ENCODE results near the gene RTN4RL1.

Gene RTN4RL1

GRCh38 chr17:2025220-2025621 lies at the start of gene RTN4RL1:
Gene RTN4RL1 (minus strand): TSS chr17:2025334. CDS start chr17:2024865, 469 bp downstream.
- DNase-seq (ENCODE audit: low read depth), result no peak

DNA sequence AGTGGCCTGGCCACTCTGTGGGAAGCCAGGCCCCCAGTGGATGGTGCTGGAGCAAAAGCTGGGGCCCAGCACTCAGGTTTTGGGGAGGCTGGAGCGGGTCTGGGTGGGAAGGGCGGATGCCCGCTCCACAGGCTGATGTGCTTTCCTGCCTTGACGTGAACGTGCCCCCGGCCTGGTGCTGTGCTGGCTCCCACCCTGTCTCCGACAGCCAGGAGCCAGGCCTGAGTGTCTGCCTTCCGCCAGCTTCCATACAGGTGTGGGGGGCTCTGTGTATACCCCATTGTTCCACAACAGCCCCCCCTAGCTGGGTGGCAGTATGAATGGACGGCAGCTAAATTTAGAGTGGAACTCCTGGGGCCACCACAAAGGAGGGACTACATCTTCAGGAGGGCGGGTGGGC lies 49.8 kb upstream of the RTN4RL1 start:
- DNase-seq (ENCODE audit: low read depth), result no peak

- no peak for DNase-seq (ENCODE audit: low read depth)
Observed at GRCh38 chr17:2071455-2072281, 46.5 kb upstream of the RTN4RL1 start.

DNA sequence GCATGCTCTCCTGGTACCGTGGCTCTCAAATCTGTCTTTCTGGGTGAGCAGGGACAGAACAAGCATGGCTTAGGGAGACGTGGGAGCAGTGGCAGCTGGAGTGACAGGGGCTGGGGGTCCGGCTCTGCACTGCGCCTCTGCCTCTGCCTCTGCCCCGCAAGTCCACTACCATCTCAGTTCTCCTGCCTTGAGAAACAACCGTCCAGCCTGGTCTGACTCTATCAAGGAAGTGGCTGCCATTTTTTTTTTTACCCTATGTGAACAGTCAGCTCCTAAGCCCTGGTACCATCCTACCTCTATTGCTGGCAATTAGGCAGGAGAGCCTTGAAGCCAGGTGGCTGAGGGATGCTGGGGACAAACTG lies 45.9 kb upstream of the RTN4RL1 start:
- DNase-seq (ENCODE audit: low read depth), result no peak

DNA sequence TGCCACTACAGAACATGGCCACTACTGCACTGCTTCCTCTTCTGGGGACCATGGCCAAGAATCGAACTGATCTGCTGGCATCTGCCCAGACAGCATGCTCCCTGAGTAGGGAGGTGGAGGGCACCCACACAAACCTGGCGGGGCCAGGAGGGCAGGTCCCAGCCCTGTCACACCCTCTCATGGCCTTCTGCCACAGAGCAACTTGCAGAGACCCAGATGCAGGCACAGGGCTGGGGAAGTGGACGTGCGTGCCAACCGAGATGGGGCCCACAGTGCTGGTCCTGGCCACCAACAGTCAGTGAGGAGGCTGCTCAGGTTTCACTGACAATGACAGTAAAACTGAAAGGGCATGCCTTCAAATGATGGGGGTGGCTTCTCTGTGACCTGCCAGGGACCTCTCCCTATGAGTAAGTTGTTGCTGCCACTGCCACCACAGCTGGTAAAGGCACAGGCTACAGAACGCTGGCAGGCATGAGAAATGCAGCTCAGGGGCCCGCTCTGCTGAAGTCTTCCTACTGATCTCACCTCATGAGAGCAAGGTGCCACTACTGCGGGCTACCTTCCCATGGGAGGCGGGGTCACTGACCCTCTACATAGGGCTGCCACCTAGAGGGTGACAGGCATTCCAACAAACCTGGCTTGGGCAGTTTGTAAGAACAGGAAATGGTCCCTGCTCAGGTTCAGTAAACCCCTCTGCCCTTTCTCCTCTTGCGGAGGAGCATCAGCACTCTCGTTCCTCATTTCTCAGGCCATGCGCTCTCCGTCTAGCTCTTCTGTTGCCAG lies 45.3 kb upstream of the RTN4RL1 start:
- no peak for DNase-seq (ENCODE audit: low read depth)

- DNase-seq (ENCODE audit: low read depth), result no peak
Observed at GRCh38 chr17:2068519-2069051, 43.5 kb upstream of the RTN4RL1 start.

DNA sequence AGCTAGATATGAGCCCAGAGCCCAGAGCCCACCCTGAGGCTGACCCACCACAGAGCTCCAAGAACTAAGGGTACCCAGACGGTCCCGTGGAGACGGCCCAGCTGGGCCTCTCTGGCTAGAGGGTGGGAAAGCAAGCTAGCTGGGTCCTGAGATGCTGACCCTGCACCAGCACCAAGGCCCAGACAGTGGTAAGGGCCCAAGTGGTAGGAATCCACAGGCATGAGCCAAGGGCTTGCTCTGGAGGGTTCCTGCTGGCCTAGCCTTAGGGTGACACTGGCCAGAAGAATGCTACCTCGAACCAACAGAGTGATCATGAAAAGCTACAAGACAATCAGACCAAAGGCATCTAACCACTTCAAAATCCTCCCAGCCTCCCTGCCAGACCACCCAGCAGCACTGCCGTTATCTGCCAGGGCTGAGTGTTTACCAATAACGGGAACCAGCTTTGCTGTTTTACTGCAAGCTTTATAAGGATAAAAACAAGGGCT lies 42.9 kb upstream of the RTN4RL1 start:
- no peak for DNase-seq (ENCODE audit: low read depth)

DNA sequence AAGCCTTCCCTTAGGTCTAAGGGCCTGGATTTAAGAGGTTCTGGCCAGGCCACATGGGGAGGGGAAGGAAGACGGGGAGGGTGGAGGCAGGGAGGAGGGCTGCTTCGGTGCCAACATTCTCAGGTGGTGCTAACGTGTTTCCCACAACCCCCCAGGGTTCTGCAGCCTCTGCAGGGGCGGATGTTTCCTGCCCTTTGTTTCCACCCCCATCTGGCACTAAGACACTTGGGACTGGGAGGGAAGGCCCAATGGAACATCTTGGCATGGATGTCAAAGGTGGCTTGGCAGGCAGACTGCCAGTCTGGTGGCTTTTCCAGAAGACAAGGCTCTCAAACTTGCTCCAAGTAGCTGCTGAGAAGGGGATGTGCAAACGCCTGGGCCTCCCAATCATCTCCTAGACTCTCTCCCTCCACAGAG lies 42.5 kb upstream of the RTN4RL1 start:
- DNase-seq (ENCODE audit: low read depth), result no peak

DNA sequence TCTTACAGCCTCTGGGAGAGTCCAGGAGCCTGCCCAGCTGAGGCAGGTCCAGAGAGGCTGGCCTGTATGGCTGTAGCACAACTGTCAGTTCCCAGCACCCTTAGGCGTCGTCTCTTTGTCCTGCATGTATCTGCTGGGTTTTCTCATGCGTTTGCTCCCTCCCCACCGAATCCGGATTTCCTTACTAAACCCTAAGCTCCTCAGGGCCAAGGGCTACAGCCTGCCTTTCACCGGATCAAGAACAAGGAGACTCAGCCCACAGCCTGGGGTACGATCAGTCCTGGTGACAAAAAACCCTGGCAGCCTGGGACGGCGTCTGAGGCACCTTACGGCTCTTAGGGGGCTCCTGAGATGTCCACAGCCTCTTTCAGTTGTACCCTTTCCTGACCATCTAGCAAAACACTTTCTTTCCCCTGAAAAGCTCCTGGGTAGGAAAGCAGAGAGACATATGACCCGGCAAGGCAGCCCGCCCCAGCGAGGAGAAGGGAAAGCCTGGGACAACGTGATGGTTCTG lies 42.0 kb upstream of the RTN4RL1 start:
- no peak for DNase-seq (ENCODE audit: low read depth)

- no peak for DNase-seq (ENCODE audit: low read depth)
Observed at GRCh38 chr17:2065949-2066400, 40.8 kb upstream of the RTN4RL1 start.

DNA sequence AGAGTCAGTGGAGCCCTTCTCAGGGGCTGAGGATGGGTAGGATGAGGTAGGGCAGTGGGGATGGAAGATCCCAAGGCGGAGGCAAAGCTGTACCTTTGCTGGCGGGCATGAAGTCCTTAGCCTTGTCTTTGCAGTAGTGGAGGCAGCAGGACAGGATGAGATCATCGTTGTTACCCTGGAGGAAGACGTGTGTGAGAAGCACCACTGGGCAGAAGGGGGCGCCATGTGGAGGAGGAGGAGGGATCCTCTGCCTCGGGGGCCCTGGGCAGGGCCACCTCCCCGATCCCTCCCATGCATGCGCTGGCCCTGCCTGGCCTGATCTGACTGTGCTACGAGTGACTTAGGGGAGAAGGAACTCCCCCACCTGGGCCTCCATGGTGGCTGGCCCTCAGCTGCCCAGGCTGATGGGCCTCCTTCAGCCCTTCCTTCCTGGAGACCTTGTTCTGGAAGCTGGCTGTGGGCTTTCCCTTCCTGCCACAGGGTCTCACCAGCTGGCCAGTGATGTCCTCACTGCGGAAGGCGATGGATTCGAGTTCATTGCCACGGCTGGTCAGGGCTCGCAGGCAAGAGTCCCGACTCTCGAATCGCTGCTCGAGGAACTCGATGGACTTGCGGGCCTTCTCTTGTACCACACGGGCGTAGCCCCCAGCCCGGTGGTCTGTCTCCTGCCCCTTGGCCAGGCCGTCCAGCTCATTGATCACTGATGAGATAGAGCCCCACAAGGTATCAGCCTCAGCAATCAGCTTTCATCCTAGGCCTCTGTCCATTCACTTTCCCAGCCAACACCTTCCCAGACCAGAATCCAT lies 40.0 kb upstream of the RTN4RL1 start:
- DNase-seq (ENCODE audit: low read depth), result no peak

DNA sequence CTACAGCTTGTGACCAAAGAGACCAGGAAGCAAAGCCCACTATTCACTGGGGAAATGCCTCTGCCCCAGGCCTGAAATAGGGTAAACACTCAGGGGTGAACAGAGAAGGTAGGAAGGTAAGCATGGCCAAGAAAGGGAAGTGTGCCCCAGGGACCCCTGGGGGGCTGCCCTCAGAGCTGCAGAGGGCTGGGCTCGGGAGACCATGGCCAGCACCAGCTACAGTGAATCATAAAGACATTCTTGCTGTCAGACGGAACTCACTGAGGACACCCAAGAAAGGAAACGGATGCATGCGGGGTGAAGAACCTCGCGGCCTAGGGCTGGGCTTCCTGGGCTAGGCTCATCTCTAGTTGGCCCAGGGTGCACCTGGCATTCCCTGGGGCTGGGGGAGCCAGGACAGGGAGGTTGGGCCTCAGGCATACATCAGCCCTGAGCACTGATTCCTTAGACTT lies 39.4 kb upstream of the RTN4RL1 start:
- no peak for DNase-seq (ENCODE audit: low read depth)

DNA sequence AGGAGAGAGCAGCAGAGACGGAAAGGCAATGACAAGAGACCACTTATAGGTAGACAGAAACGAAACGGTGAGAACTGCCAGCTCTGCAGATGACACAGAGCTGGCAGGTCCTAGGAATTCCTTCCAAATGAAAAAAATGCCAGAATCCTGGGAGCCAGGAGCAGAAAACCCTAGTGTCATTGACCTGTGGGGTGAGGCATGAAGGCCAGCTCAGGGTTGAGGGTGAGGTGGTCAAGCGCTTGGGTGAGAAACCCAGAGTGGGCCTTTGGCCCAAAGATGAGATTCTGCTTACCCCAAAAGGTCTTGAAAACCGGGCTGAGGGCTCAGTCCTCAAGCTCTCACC lies 39.0 kb upstream of the RTN4RL1 start:
- no peak for DNase-seq (ENCODE audit: low read depth)

GRCh38 chr17:2063261-2064146 lies 38.4 kb upstream of the RTN4RL1 start:
- DNase-seq (ENCODE audit: low read depth), result no peak

DNA sequence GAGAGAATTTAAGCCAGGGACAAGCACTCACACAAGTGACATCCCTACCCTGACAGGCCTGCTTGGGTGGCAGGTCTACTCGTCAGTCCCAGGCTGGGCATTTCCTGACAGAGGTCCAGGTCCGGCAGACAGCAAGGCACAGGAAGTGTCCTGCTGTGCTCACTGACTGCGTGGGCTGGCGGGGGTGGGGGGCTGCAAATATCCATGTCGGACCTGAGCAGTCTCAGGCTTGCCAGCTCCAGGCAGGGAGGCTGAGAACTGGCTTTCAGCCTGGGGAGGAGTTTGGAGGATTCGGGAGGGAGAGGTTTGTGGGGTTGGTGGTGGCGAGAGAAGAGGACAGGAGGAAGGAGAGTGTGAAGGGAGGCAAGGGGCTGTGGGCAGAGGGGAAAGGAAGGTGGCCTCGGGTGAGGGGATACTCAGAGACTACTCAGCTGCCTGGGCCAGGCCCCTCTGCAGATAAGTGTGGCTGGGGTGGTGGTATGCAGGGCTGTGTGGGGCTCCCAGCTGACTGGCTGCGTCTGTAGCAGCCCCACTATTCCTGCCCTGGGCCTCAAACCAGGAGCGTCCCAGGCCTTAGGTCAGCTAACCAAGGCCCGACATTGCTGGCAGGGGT lies 37.5 kb upstream of the RTN4RL1 start:
- no peak for DNase-seq (ENCODE audit: low read depth)

DNA sequence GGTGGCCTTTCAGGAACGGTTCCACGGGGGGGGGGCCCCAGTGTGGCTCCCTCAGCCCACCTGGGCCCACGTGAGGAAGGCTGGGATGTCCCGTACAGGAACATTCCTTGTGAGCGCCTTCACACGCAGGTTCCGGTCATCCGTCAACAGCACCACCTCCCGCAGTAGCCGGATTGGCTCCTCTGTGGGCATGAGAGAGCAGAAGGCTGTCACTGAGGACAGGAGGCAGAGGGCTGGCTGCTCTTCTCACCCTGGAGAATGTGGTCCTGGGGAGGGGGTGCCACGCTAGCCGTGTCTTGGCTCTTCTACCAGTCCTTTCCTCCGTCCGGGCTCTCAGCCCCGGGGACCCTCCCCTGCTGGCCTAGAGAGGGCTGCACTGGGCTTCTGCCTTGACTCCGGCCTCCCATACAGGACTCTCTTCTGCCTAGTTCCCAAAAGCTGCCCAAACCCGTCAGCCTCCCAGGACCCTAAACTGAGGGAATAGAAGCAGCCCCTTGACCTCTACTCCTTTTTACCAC lies 36.4 kb upstream of the RTN4RL1 start:
- DNase-seq (ENCODE audit: low read depth), result no peak

DNA sequence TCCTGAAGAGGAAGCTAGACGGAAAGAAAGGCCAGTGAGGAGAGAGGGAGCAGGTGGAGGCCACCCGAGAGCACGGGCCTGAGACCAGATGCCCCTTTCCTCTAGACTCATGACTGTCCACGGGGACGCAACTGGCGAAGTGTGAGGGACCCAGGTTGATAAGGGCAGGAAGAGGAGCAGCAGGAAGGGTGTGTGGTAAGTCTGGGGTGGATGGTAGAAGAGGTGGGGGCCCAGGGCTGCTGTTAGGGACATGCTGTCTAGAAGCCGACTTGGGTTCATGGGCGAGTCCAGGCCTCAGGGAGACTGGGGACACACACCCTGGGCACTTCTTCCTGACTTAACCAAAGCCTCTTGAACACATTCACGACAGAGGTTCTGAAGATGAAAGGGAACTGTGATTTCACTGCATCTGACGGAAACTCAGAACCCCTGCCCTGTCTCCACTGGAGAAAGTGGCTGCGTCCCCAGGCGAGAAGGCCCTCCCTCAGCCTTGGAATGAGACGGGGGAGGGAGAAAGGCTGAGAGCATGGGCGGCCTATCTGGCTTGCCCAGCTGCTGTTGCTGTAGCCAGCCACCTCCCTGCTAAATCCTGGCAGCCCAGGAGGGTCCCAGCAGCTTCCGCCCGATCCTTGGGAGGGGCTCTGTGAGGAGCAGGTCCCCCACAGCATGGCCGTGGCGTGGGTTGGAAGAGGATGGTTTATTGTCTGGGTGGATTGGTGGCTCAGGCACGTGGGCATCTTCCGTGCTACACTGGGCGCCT lies 35.7 kb upstream of the RTN4RL1 start:
- DNase-seq (ENCODE audit: low read depth), result no peak

GRCh38 chr17:2060385-2060658 lies 35.2 kb upstream of the RTN4RL1 start:
- no peak for DNase-seq (ENCODE audit: low read depth)

DNA sequence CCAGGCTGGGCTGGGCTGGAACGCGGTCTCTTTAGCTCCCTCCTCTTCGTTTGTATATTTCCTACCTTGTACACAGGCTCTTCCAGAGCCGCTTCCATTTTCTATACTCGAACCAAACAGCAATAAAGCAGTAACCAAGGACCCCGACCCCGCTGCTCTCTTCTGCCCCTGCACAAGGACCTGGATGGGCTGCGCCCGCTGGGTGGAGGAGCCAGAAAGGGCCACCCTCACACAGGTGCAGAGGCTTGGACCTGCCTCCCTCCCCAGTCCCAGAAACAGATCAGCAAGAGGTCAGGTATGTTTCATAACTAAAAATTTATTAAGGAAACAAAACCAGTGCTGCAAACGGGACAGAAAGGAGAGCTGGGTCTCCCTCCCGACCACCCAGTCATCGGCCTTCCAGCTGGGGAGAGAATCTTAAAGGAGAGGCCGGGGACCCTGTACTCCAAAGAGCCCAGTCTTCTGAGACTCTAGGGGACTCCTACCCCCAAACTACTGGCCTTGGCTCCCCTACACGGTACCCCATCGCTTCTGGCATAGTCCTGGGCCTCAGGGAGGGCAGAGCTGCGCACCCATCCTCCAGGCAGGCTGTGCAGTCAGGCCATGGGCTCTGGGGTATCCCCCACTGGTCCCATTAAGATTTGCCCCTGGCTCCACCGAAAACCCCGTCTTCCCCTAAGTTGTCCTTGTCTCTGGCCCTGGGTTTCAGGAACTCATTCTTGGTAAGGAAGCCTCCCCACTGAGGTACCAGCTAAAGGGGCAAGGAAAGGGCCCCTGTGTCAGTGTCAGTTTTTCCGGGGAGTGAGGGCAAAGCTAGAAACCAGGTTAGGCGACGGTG lies 34.6 kb upstream of the RTN4RL1 start:
- no peak for DNase-seq (ENCODE audit: low read depth)
